Left kidney (tissue), 2 donors: ENCODE results near the gene AKAP7. TPM values are rescaled to one million over a fixed set of nuclear protein-coding genes. Genes with fewer than 3 reads are reported as not detected.
"Not testable (repeated sequence)": the region's sequence is repeated elsewhere in the genome, so short reads cannot be mapped to it uniquely, and the experiment has no call there.

Experiments
- DNase-seq: peaks from one replicate; pipeline ENCODE4 v3.0.0-alpha.2; 2013
- polyA plus RNA-seq: library from polyadenylated mRNA; unstranded; fragments of 120-200 nt; gene quantifications from one replicate; pipeline ENCODE4 v1.2.1, GENCODE V29; 2013; ENCODE audit not compliant: insufficient read length

AKAP7 gene
- polyA plus RNA-seq, 1 donor: 18.5 TPM

DNA sequence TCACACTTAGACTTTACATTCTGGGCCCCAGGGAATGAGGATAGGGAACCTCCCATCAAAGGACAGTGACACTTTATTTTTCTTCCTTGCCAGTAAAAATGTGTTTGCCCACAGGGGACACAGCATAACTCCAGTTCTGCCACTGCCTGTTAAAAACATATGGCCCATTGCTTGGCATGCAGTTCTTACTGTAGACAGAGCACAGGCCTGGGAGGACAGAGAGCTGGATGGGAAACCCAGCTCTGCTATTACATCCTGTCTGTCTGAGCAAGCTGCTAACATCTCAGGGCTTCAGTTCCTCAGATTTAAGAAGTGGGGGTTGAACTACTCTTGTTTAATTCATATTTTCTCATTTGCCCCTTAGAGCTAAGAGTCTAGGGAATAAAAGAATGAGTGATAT, 120.2 kb downstream of the AKAP7 start:
- no peak for DNase-seq

DNA sequence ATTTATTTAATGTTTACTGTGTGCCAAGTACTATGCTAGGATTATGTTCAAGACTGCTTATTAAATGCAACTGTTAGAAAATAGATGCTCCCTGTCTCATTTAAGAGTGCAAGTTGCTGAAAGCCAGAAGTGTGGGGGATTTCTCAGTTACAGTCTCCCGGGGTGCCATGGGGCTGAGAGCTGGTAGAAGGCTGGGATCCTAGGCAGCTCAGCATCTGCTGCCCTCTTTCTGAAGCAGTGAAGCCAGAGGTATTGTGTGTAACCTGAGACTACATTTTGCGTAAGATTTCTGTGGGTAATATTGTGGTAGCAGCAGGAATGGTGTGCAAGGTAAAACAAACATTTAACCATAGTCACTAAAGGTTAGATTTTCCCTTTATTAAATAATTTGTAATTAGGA, 120.6 kb downstream of the AKAP7 start:
- no peak for DNase-seq

DNA sequence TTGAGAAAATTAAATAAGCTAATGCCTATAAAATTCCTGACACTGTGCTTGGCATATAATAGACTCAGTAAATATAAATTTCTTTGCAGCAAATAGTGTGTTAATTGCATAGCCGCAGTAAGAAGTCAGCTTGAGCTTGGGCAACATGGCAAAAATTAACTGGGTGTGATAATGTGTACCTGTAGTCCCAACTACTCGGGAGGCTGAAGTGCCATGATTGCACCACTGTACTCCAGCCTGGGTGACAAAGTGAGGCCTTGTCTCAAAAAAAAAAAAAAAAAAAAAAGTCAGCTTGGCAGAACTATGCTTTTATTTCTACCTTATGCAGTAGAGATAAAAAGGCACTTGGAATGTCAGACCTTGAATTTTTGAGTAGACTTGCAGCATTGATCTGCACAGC, 121.8 kb downstream of the AKAP7 start:
- no peak for DNase-seq

DNA sequence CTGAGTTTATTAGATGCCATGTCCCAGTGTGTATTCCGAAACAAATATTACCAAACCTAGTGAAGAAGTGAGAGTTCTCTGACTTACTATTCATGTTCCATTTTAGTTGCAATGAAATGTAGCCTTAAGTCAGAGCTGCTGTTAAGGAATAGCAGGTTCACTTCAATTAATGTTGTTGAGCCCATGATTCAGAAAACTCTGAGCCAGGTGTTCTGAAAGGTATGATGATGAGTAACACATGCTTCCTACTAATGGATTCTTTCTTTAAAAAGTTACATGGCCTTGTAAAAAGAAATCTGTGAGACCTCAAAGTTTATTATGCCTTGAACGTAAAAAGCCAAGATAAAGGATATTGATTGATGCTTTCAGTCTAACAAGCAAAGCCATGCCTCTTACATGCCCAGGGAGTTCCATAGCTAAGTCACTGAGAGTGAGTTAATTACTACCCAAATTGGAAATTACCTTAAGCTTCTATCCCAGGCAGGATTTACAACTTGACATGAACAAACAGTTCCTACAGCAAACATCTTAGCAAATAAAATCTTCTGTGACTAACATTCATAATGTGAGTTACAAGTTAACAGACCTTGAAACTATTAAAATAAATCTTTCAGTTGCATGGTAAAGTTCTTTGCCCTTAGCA, 122.9 kb downstream of the AKAP7 start:
- DNase-seq: no peak

DNA sequence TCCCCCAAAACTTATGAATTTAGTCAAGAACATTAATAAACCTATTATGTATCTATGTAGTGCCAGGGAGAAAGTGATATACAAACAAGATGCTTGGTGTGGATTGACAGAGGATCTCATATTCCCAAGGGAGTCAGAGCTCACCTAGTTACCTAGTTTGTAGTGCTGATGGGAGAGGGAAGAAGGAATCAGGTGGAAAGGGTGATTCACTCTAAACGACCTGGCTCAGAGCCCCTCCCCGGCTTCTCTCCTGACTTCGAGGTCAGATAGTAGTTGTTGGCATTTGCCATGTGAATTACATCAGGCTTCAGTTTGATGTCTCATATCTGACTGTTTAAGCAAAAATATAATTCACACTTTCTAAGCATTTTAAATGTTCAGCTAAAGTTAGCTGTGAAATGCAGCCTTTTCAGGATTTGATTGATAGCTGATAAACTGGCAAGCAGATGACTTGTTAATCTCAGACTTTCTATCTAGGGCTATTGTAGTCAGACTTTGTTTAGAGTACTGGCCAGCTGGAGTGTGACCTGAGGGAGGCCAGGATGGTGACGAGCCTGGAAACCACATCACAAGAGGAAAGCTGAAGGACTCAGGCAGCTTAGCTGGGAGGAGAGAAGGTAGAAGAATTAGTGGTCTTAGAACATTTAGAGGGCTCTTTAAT, 123.7 kb downstream of the AKAP7 start:
- no peak for DNase-seq

DNA sequence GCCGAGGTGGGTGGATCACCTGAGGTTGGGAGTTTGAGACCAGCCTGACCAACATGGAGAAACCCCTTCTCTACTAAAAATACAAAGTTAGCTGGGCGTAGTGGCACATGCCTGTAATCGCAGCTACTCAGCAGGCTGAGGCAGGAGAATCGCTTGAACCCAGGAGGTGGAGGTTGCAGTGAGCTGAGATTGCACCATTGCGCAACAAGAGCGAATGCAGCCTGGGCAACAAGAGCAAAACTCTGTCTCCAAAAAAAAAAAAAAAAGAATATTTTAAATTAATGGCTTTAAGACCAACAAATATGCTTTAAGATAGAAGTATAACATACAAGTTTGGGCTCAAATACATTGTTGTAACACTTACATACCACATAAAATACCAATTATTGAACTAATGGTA, 125.7 kb downstream of the AKAP7 start:
- not testable (repeated sequence) for DNase-seq

DNA sequence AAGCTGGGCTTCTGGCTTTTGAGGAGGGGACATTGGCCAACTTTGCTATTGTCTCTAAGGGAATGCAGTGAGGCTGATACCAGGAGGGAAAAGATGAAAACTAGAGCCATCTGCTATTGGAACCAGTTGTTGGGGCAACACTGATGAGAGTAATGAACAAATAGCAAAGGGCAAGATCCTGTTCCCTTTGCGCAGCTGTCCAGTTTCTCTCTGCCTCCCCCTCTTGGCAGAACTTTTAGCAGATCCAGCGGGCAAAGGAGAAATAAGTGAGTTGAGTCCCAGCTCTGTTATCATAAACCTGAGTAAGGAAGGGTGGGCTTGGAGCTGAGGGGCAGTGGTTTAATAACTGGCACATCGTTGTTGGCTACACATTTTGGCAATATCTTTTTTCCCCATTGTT, 126.8 kb downstream of the AKAP7 start:
- DNase-seq: no peak

DNA sequence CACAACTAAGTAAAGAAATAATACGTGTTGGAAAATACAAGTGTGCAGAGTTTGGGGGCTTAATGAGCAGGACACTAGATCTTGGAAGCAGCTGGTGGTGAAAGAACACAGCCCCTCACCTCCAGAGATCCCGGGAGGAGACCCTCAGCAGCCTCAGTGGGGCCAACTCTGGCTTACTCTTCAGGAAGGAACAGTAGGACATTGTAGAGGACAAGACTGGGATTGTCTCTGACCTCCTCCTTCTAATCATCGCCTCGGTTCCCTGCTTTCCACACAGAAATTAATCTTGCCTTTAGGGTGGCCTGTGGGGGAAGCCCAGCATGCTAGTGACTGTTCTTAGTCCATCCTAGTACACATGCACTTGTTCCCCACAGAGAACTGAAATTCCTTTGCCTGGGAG, 130.7 kb downstream of the AKAP7 start:
- DNase-seq: no peak

DNA sequence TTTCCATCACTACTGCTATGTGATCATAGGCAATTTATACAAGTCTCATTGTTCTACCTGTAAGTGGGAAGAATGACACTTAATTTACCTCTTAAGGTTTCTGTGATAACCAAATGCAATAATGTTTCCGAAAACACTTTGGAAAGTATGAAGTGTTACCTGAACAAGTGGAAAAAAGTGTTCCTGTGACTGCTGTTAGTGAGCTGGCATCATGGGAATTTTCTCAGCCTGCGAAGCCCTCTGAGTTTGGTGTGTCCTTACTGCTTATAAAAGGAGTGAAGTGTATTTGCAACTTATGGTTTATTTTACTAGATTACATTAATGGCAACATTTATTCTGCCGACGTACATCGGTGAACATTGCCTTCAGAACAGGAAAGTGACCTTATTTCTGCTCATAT, 133.0 kb downstream of the AKAP7 start:
- no peak for DNase-seq

DNA sequence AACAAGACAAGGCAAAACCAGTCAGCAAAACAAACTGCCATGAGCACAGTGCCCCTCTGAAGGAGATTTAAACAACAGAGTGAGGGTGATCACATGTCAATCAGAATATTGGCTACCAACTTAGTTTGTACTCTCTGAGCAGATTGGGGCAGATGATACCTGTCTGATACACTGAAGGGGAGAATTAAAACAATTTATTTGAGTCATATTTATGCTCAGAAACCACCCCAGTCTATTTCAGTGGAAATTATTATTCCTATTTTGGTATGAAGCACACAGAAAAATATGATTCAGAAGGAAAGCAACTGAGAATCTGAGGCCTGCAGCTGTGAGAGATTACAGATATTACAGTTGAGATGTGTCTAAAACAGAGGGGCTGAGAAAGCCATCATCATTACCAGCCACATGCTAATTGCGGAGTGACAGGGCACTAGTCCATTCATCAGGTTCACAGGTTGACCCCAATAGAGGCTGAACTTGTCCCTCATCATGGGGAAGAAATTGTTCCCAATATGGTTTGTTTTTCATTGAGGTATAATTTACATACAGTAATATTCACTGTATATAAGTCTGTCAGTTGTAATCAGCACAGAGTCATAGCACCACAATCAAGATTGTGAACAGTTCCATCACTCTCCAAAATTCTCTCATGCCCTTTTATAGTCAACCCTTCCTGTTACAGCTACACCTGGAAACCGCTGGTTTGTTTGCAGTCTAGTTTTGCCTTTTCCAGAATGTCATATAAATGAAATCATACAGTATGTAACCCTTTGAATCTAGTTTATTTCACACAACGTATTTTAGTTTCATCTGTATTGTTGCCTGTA, 134.5 kb downstream of the AKAP7 start:
- no peak for DNase-seq

DNA sequence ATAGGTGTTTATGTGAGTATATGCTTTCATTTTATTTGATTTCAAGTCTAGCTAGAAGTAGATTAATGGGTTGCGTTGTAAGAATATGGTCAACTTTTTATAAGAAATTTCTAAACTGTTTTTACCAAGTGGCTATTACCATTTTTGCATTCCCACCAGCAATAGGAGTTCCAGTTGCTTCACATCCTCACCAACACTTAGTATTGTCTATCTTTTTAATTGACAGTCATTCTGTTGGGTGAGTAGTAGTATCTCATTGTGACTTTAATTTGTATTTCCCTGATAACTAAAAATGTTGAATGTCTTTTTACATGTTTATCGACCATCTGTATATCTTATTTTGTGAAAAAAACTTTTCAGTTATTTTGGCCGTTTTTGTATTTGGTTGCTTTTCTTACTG, 135.3 kb downstream of the AKAP7 start:
- no peak for DNase-seq

DNA sequence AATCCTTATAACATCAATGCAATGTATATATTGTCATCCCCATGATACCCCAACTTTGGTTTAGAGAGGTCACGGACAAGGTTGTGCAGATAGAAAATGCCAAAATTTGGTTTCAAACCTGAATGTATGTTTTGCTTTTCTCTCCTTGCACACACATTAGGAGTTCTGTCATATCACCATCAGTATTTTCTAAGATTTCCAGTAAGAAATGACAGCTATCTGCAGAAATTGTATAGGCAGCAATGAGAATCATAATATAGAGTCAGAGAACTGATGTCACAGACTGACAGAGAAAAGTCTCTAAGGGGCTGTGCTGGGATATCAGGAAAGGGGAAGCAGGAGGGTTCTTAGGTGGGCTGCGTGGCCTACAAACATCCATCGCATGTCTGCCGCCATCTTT, 140.0 kb downstream of the AKAP7 start:
- no peak for DNase-seq

DNA sequence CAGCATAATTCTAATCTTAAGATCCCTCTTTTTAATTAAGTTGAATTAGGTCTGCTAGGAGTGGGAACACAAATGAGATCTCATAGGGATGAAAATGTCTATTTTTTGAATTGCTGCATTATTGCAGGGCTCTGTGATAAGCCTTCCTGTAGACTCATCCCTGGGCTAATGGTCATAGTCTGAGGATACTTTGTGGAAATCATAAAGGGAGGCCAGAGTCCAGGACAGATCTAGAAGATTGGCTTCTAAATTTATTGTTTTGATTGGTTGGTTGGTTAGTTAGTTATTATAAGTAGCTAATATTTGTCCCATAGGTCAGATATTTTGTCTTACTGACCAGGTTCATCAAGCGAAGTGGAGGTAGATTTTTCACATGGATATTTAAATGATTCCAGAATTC, 142.3 kb downstream of the AKAP7 start:
- DNase-seq: no peak

DNA sequence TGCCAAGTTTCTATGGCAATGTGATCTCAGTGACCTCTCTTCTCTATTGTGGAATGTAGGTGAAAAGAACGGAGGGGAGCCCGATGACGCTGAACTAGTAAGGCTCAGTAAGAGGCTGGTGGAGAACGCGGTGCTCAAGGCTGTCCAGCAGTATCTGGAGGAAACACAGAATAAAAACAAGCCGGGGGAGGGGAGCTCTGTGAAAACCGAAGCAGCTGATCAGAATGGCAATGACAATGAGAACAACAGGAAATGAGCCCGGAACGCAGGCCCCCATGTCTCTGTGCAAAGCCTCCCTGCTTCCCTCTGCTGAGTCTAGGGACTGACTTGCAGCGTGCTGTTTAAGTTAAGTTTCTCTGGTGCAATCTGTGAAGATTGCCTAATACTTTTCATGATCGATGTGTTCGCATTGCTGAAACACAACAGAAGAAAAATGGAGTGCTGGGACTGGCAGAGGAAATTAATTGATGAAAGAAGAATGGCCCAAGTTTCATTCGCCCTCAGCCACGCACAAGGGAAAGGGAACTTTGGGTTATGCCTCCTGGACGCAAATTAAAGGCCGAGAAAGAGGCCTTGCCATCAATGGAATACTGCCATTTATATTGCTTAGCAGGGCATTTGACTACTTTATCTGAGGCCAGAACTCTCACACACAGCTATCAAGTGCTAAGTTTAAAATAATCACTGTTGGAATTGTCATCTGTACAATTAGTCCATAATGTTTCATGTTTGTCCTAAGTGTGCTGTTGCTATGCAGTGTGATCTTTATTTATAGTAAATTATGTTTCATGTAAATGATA, 146.4 kb downstream of the AKAP7 start:
- no peak for DNase-seq

DNA sequence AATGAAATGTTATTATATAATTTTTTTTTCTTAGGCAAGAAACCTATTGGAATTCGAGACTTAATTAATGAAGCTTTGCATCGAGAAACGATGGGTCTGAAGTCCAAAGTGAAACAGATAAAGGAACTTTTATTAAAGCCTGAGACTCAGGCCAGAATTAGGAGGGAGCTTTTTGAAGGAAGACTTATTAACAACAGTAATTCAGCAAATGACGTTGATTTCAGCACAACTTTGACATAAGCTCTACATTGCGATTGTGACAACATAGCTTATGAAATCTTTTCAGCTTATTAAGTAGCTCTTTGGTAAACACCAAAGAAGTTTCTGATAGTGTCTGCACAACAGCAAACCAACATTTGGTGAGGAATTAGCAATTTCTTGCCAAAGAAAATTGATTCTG, 147.1 kb downstream of the AKAP7 start:
- DNase-seq: no peak

DNA sequence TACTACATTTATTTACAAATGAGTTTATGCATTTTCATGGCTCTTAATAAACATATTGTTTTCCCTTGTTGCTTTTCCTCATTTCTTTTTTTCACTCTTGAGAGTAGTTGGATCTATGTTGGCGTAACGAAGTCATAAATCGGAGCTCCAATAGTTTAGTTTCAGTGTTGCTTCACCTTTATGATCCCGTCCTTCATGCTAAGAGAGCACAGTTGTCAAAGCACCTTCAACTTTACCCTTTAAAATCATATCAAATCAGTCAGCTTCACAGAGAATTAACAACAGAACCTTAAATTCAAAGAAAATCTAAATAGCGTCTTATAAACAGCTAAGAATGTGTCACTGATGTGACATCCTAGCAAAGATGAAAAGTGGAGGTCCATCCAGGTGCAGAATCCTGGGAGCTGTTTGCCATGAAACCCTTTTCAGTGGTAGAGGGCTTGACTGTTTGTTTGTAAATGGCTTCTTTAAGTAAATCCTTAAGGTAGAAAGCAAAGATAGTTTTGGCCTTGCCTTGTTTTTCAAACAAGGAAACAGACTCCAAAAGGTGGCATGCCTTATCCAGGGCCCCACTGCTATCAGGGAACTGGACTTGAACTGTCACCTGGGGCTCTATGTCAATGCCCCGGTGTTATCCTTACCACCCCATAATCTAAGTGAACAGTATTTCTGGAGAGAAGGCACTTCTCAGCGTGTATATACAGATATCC, 148.4 kb downstream of the AKAP7 start:
- no peak for DNase-seq

DNA sequence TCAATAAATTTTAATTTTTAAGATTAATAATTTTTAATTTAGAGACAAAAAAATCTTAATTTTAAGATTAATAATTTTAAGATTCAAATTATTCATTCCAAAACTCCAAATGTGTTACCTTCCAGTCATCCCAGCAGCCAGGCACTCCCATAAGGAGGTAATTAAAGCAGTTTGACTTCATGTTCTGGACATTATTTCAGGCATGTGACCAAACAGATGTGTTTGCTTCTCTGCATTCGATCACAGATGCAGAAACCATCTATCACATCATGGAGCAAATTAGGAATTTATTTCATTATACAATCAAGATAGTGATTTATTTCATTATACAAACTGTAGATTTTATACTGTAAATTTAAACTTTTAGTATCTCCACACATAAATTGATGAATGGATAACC, 150.3 kb downstream of the AKAP7 start:
- DNase-seq: no peak

DNA sequence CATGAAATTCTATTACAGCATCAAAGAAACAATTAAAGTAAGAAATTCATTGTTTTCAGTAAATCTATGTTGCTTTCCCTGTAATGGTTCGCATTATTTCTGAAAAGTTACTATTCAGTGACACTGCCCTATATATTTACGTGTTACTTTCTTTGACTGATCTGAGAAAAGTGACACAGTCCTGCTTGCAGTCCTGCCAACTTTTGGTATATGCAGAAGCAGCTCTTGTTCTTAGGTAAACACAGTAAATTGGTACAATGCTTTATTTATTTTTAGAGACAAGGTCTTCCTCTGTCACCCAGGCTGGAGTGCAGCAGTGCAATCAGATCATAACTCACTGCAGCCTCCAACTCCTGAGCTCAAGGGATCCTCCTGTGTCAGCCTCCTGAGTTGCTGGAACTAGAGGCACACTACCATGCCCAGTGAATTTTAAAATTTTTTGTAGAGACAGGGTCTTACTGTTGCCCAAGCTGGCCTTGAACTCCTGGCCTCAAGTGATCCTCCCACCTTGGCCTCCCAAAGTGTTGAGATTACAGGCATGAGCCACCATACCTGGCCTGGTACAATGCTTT, 151.3 kb downstream of the AKAP7 start:
- no peak for DNase-seq

DNA sequence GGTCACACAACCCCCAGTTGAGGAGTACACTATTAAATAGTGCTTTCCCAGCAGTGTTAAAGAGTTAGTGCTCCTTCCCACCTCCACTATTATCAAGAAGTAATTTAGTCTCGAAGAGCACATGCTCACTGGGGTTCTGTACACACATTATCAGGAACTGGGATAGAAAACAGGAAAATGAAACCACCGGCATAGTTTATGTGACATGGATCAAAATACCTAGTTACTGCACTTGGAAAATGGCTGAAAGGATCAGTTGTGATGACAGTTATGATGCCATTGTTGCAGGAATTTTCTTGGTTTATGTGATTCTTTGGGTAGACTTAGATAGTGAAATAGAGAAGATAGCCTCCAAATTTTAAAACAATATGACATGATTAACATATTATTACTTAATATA, 152.9 kb downstream of the AKAP7 start:
- no peak for DNase-seq

DNA sequence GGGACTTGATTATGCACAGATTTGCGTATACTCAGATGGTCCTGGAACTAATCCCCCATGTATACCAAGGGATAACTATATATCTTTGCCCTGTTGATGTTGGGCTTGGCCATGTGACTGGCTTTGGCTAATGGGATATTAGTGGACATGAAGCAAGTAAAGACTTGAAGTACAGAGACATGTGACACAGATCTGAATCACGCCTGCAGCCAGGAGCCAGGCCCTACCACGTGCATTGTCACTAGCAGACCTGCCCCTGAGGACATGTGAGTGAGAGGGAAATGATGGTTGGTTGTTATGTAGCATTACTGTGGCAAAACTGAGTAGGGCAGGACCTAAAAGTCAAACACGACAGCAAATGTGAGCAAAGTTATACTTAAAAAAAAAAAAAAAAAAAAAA, 155.7 kb downstream of the AKAP7 start:
- DNase-seq: no peak

DNA sequence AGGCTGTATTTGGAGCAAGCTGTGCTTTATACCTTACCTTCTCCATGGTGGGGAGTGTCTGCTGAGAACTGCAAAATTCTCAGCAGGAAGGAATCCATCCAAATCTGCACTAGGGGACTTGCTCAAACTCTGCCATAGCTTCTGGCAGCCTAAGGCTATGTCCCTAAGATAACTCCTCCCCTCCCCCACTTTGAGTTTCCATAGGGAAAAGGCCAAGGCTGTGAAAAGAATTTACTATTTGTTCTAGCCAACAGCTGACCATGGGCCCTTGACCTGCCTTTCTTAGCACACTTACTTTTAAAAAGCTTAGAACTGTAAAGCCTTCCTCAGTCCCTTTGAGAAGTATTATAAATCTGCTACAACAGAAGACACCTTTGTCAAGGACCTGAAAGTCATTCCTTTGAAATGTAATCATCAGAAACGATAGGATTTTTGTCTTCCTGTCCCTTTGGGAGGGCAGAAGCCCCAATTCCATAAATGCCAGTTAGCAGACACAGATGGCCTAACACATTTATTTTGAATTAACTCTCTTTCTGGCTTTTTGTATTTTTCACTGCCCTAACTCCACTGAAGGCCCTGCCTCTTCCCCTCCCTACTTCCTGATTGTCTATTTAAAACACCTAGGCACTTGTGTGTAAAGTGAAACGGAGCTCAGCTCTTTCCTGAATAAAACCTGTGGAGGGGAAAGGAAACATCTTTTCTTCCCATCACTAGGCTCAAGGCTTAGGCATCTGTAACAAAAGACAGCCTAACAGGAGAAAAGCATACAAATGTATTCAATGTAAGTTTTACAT, 157.1 kb downstream of the AKAP7 start:
- DNase-seq: peak; percentile 6
